ENCODE results near the gene CREB1. TPM values are rescaled to one million over a fixed set of nuclear protein-coding genes. Genes with fewer than 3 reads are reported as not detected.

The CREB1 gene
- total and polyA plus RNA-seq, 3 donors from 2014 or later: 71.3 to 132 (median 96.5) TPM

- H3K27ac ChIP-seq: no peak overlapping the region
- 41 to 52% methylated on average over 1 of the region's 1 CpG for WGBS, 2 donors
- intact Hi-C loops (cut with DNase I; ENCODE audit: low total_unique reads): no loop called here
Observed at GRCh38 chr2:207505728-207506127, 24.0 kb upstream of the CREB1 start.

GRCh38 chr2:207506426-207506825 is 23.3 kb upstream of the CREB1 start:
- H3K27ac ChIP-seq: no peak overlapping the region
- 71 to 79% methylated on average over 1 of the region's 1 CpG for WGBS, 2 donors

More at GRCh38 chr2:207505728-207506127, 24.0 kb upstream of the CREB1 start:
- DNase-seq: no peak
- Histone ChIP-seq H3K27me3 (no peaks in the 10 kb centered on the region), H3K36me3 (ENCODE audit: low read depth, missing control alignments) (no peaks in the 10 kb centered on the region), H3K4me3 (no peak overlapping the region), H3K4me1 (peaks cover 4% of the 10 kb centered on the region), H3K9me3 (no peaks in the 10 kb centered on the region)
- TF ChIP-seq POLR2A (IDR thresholded peaks at IDR 0.05) (no peak), CTCF (IDR thresholded peaks at IDR 0.05) (no peak)

GRCh38 chr2:207510148-207510547 is 19.6 kb upstream of the CREB1 start:
- peaks cover 4% of the 10 kb centered on the region for H3K4me1 ChIP-seq
- no peak overlapping the region for H3K4me3 ChIP-seq
- H3K27me3 ChIP-seq: no peaks in the 10 kb centered on the region
- no peaks in the 10 kb centered on the region for H3K9me3 ChIP-seq
- no peak overlapping the region for H3K27ac ChIP-seq
- WGBS, 2 donors: 88 to 93% methylated on average over 1 of the region's 1 CpG
- intact Hi-C loops (cut with DNase I; ENCODE audit: low total_unique reads): no loop called here
- DNase-seq: no peak
- TF ChIP-seq POLR2A (IDR thresholded peaks at IDR 0.05): no peak
- TF ChIP-seq CTCF (IDR thresholded peaks at IDR 0.05): no peak
- H3K36me3 ChIP-seq (ENCODE audit: low read depth, missing control alignments): no peaks in the 10 kb centered on the region

More at GRCh38 chr2:207506426-207506825, 23.3 kb upstream of the CREB1 start:
- Histone ChIP-seq H3K27me3 (no peaks in the 10 kb centered on the region), H3K9me3 (no peaks in the 10 kb centered on the region), H3K4me3 (no peak overlapping the region), H3K36me3 (ENCODE audit: low read depth, missing control alignments) (no peaks in the 10 kb centered on the region), H3K4me1 (peaks cover 4% of the 10 kb centered on the region)
- intact Hi-C loops (cut with DNase I; ENCODE audit: low total_unique reads): no loop called here
- no peak for TF ChIP-seq CTCF (IDR thresholded peaks at IDR 0.05)
- no peak for TF ChIP-seq POLR2A (IDR thresholded peaks at IDR 0.05)
- DNase-seq: no peak

- no peaks in the 10 kb centered on the region for H3K4me1 ChIP-seq
- no peak for DNase-seq
- H3K4me3 ChIP-seq: no peak overlapping the region
- no peaks in the 10 kb centered on the region for H3K27me3 ChIP-seq
- no peaks in the 10 kb centered on the region for H3K9me3 ChIP-seq
- TF ChIP-seq POLR2A (IDR thresholded peaks at IDR 0.05) (no peak), CTCF (IDR thresholded peaks at IDR 0.05) (no peak)
- H3K27ac ChIP-seq: no peak overlapping the region
- H3K36me3 ChIP-seq (ENCODE audit: low read depth, missing control alignments): no peaks in the 10 kb centered on the region
- 70 to 76% methylated on average over 2 of the region's 2 CpGs for WGBS, 2 donors
- intact Hi-C loops (cut with DNase I; ENCODE audit: low total_unique reads): no loop called here
Observed at GRCh38 chr2:207511851-207512250, 17.9 kb upstream of the CREB1 start.

GRCh38 chr2:207512356-207512755 is 17.4 kb upstream of the CREB1 start:
- 77 to 89% methylated on average over 3 of the region's 3 CpGs for WGBS, 2 donors
- Histone ChIP-seq H3K27ac (no peak overlapping the region), H3K4me1 (no peaks in the 10 kb centered on the region), H3K36me3 (ENCODE audit: low read depth, missing control alignments) (no peaks in the 10 kb centered on the region), H3K9me3 (no peaks in the 10 kb centered on the region), H3K4me3 (no peak overlapping the region), H3K27me3 (no peaks in the 10 kb centered on the region)
- TF ChIP-seq POLR2A (IDR thresholded peaks at IDR 0.05): no peak
- no peak for TF ChIP-seq CTCF (IDR thresholded peaks at IDR 0.05)
- DNase-seq: no peak
- intact Hi-C loops (cut with DNase I; ENCODE audit: low total_unique reads): no loop called here
